HepG2 (cell line): ENCODE measurements around the gene OSGIN1. TPM values are rescaled to one million over a fixed set of nuclear protein-coding genes. Genes with fewer than 3 reads are reported as not detected.

Source experiments
- ATAC-seq: fragments of 200-7000 bp; cut with Tn5 transposase; 3 replicates; pipeline ENCODE4 v1.9.1; 2020; ENCODE audit warnings: mild to moderate bottlenecking, moderate library complexity
- BruUV-seq: library from RNA; stranded (reverse); fragments of 400-500 nt; replicated peaks from 2 replicates; lab custom pipeline; 2021; lab: Mats Ljungman, UMichigan
- CTCF ChIA-PET: fragments of 300-600 bp; formaldehyde crosslinking; extraction: SDS; loops from one replicate; lab custom pipeline; 2021; ENCODE audit warnings: low total read pairs, inconsistent platforms, low intra/inter-chr PET ratio; lab: Yijun Ruan, JAX
- POLR2A ChIA-PET: fragments of 350-600 bp; sonication (Branson Sonifier 250); formaldehyde crosslinking; loops from one replicate; lab custom pipeline; 2020; ENCODE audit warnings: antibody characterized with exemption, inconsistent platforms; lab: Yijun Ruan, JAX
- DNase-seq: peaks from one replicate; pipeline ENCODE4 v3.0.0-alpha.2; 2015; ENCODE audit warnings: low spot score
- FAIRE-seq: peaks from 3 replicates; lab custom pipeline; 2011; peaks lifted over from hg19 to GRCh38; lab: Jason Lieb, UNC
- H2AFZ ChIP-seq: one replicate; pipeline ENCODE4 v1.6.1; 2011; ENCODE audit warnings: low read length, inconsistent platforms
- H3K27ac ChIP-seq: fragments of 300-600 bp; 3 replicates; pipeline ENCODE4 v1.8.0; 2011; ENCODE audit warnings: mixed run types, mild to moderate bottlenecking, mixed read lengths, low read length, inconsistent platforms; ENCODE audit not compliant: insufficient read depth; ENCODE audit errors: extremely low read length
- H3K27me3 ChIP-seq, 2 experiments: fragments of 200-600 bp in 1 of 2; 2 replicates in 1 of 2; 3 replicates in 1 of 2; pipeline versions ENCODE4 v1.6.0 to v1.8.0; 2011; ENCODE audit warnings: low read length in 2 of 2, mild to moderate bottlenecking in 2 of 2, moderate library complexity in 2 of 2, inconsistent platforms in 1 of 2; ENCODE audit not compliant: insufficient read depth in 2 of 2, control insufficient read depth in 1 of 2
- H3K36me3 ChIP-seq, 2 experiments: fragments of 200-600 bp in 1 of 2; replicated peaks in 1 of 2; 2 replicates in 1 of 2; 3 replicates in 1 of 2; pipeline versions ENCODE4 v1.5.1 to v1.8.0; 2011; ENCODE audit warnings: low read length in 2 of 2, inconsistent platforms in 1 of 2; ENCODE audit not compliant: insufficient read depth in 2 of 2, control insufficient read depth in 1 of 2
- H3K4me1 ChIP-seq: 2 replicates; pipeline ENCODE4 v1.5.1; 2012; ENCODE audit warnings: low read length, inconsistent platforms; ENCODE audit not compliant: insufficient read depth
- H3K4me2 ChIP-seq: 2 replicates; pipeline ENCODE4 v1.6.0; 2011; ENCODE audit warnings: low read depth, low read length, inconsistent platforms
- H3K4me3 ChIP-seq, 3 experiments: fragments of 200-600 bp in 1 of 3; sonication (generic), shearing (Covaris generic) in 1 of 3; replicated peaks in 1 of 3; 2 replicates each; pipeline ENCODE4 v1.5.1; 2011 to 2016; ENCODE audit warnings: low read length in 3 of 3, inconsistent platforms in 2 of 3, low read depth in 2 of 3, mild to moderate bottlenecking in 2 of 3, control low read depth in 1 of 3, mixed read lengths in 1 of 3; ENCODE audit not compliant: insufficient read depth in 1 of 3
- H3K79me2 ChIP-seq: one replicate; pipeline ENCODE4 v1.6.1; 2011; ENCODE audit warnings: low read length, inconsistent platforms; ENCODE audit not compliant: insufficient read depth
- H3K9ac ChIP-seq: 2 replicates; pipeline ENCODE4 v1.6.0; 2011; ENCODE audit warnings: mild to moderate bottlenecking, low read depth, low read length, inconsistent platforms; ENCODE audit not compliant: insufficient read depth
- H3K9me3 ChIP-seq: 2 replicates; pipeline ENCODE4 v1.5.1; 2012; ENCODE audit warnings: mild to moderate bottlenecking, low read length
- H4K20me1 ChIP-seq: 2 replicates; pipeline ENCODE4 v1.6.0; 2011; ENCODE audit warnings: inconsistent platforms, mild to moderate bottlenecking, low read length, moderate library complexity; ENCODE audit not compliant: insufficient read depth
- CC2D1A ChIP-seq: sonication (generic); formaldehyde crosslinking; IDR thresholded peaks from 2 replicates; pipeline ENCODE4 v1.8.1; 2023; ENCODE audit warnings: mild to moderate bottlenecking, missing genetic modification reagents
- CCDC6 ChIP-seq: sonication (generic); formaldehyde crosslinking; IDR thresholded peaks from 2 replicates; pipeline ENCODE4 v1.8.1; 2022; ENCODE audit warnings: mild to moderate bottlenecking, missing genetic modification reagents, moderate library complexity
- CEBPG ChIP-seq: IDR thresholded peaks from 2 replicates; pipeline ENCODE4 v1.6.1; 2016
- CHCHD3 ChIP-seq: sonication (generic); formaldehyde crosslinking; IDR thresholded peaks from 2 replicates; pipeline ENCODE4 v1.8.0; 2022; ENCODE audit warnings: mild to moderate bottlenecking, missing genetic modification reagents, moderate library complexity
- HDAC1 ChIP-seq: sonication (generic); formaldehyde crosslinking; IDR thresholded peaks from 2 replicates; pipeline ENCODE4 v1.5.1; 2020; ENCODE audit warnings: mild to moderate bottlenecking, missing genetic modification reagents
- HDAC6 ChIP-seq: fragments of 200-600 bp; sonication (generic); IDR thresholded peaks from 2 replicates; pipeline ENCODE4 v1.7.0; 2017; ENCODE audit warnings: mild to moderate bottlenecking, antibody characterized with exemption, low read length, low read depth
- HES4 ChIP-seq: sonication (generic); formaldehyde crosslinking; IDR thresholded peaks from 2 replicates; pipeline ENCODE4 v1.9.0; 2021; ENCODE audit warnings: mild to moderate bottlenecking, missing genetic modification reagents, borderline replicate concordance
- MEF2D ChIP-seq: sonication (generic); formaldehyde crosslinking; IDR thresholded peaks from 2 replicates; pipeline ENCODE4 v1.5.1; 2020; ENCODE audit warnings: mild to moderate bottlenecking, missing genetic modification reagents
- NR2F6 ChIP-seq, 2 experiments: IDR thresholded peaks; 2 replicates each; pipeline ENCODE4 v1.6.1; 2016; ENCODE audit warnings: antibody characterized with exemption in 1 of 2, mild to moderate bottlenecking in 1 of 2
- TARDBP ChIP-seq: sonication (generic); formaldehyde crosslinking; IDR thresholded peaks from 2 replicates; pipeline ENCODE4 v1.8.0; 2022; ENCODE audit warnings: mild to moderate bottlenecking, missing genetic modification reagents
- WIZ ChIP-seq: sonication (generic); formaldehyde crosslinking; IDR thresholded peaks from 2 replicates; pipeline ENCODE4 v1.5.1; 2020; ENCODE audit warnings: mild to moderate bottlenecking, missing genetic modification reagents
- ZFP36L2 ChIP-seq: sonication (generic); formaldehyde crosslinking; IDR thresholded peaks from 2 replicates; pipeline ENCODE4 v1.4.0; 2020; ENCODE audit warnings: missing genetic modification reagents
- ZNF331 ChIP-seq: sonication (generic); formaldehyde crosslinking; IDR thresholded peaks from 2 replicates; pipeline ENCODE4 v1.4.0; 2020; ENCODE audit warnings: missing genetic modification reagents
- ZNF343 ChIP-seq: sonication (generic); formaldehyde crosslinking; IDR thresholded peaks from 2 replicates; pipeline ENCODE4 v1.4.0; 2020; ENCODE audit warnings: mild to moderate bottlenecking, missing genetic modification reagents
- ZNF557 ChIP-seq: sonication (generic); formaldehyde crosslinking; IDR thresholded peaks from 2 replicates; pipeline ENCODE4 v1.4.0; 2020; ENCODE audit warnings: missing genetic modification reagents
- ZNF670 ChIP-seq: sonication (generic); formaldehyde crosslinking; IDR thresholded peaks from 2 replicates; pipeline ENCODE4 v1.8.0; 2022; ENCODE audit warnings: mild to moderate bottlenecking, missing genetic modification reagents, borderline replicate concordance
- ZNF766 ChIP-seq: sonication (generic); formaldehyde crosslinking; IDR thresholded peaks from 2 replicates; pipeline ENCODE4 v1.5.0; 2020; ENCODE audit warnings: missing genetic modification reagents, borderline replicate concordance
- ZNF780A ChIP-seq: sonication (generic); formaldehyde crosslinking; IDR thresholded peaks from 2 replicates; pipeline ENCODE4 v1.8.0; 2022; ENCODE audit warnings: mild to moderate bottlenecking, missing genetic modification reagents, moderate library complexity
- WGBS: methylation state at CpG from one replicate; pipeline ENCODE4 v1.1.6; 2017; ENCODE audit warnings: low lambda C conversion rate; 5-methylcytosine and 5-hydroxymethylcytosine counted together
- in situ Hi-C: cut with HindIII; loops from 2 replicates; pipeline ENCODE4 v1.10.0; 2017; ENCODE audit warnings: low pct_unique_long_range_greater_than_20kb; ENCODE audit not compliant: extremely low pct_ligation_motif_present
- intact Hi-C: fragments of 100-400 bp; cut with micrococcal nuclease; formaldehyde crosslinking; loops from one replicate; pipeline ENCODE4 v1.10.0; 2022; ENCODE audit not compliant: unreplicated experiment
- polyA plus RNA-seq, 8 experiments: library from polyadenylated mRNA; depleted of rRNA in 3 of 8; stranded (reverse) in 7 of 8; unstranded in 1 of 8; fragments of >200 nt; fragmentation: Illumina TruSeq in 4 of 8; extraction: Trizol in 4 of 8; gene quantifications; 2 replicates each; pipeline versions ENCODE4 v1.2.1 to v1.2.3, GENCODE V29; 2011 to 2016; ENCODE audit warnings: low read depth in 4 of 8, missing spikeins in 1 of 8, mixed read lengths in 1 of 8; ENCODE audit not compliant: insufficient read depth in 1 of 8
- total RNA-seq, 5 experiments: library from RNA; depleted of rRNA; stranded (reverse); fragments of >200 nt; fragmentation: Illumina TruSeq; extraction: Trizol; gene quantifications; 2 replicates each; pipeline ENCODE4 v1.2.3, GENCODE V29; 2016; ENCODE audit warnings: low read depth in 1 of 5
- TF ChIP-seq, protein P1 (sequence below): sonication (generic); formaldehyde crosslinking; IDR thresholded peaks from 2 replicates; pipeline ENCODE4 v1.4.0; 2020; ENCODE audit warnings: mild to moderate bottlenecking, missing genetic modification reagents
- TF ChIP-seq, protein P2 (sequence below): IDR thresholded peaks from 2 replicates; pipeline ENCODE4 v1.6.1; 2016; ENCODE audit warnings: missing compliant biosample characterization, missing genetic modification reagents, borderline replicate concordance
- TF ChIP-seq, protein P3 (sequence below): sonication (generic); formaldehyde crosslinking; IDR thresholded peaks from 2 replicates; pipeline ENCODE4 v1.9.0; 2021; ENCODE audit warnings: missing genetic modification reagents, mild to moderate bottlenecking, borderline replicate concordance

OSGIN1 gene
- total and polyA plus RNA-seq, 2 of the 13 experiments (the other 11 are each of a cell fraction or from before 2014, with no cell fraction given): 20.5 to 27.1 TPM

DNA sequence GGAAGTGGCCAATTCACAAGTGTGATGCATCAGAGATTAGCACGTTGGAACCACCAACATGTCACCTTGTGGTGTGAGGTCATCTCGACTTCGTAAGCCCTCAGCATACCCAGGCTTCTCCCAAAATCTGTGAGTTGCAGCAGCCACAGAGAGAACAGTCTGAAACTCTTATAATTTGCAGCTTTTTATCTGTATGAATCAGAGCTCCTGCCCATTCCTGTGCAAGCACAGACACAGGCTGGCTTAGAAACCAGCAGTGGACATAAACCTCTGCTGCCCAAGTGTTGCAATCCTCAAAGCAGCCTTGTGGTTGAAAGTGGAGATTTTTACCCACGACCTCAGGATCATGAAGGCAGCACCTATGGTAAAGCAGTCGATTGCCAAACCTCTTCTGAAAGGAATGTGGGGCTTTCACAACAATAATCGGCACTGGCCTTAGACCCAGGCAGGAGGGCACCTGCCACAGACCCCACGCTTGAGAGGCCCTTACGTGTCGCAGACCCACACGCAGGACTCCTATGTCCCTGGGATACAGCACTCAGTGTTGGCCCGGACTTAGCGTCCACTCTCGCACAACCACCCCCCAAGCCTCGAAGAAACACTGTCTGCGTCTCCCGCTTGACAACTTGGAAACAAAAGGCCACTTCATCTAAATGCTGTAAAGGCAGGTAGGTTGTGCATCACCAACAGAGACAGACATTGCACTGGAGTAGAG is 24.5 kb upstream of the OSGIN1 start:
- CTCF ChIA-PET: interaction anchor here (2.9 kb wide), 1 partner anchor 26 kb away, joined by 31 read pairs; the partner anchor contains the start of gene OSGIN1
- no peaks in the 10 kb centered on the region for H3K79me2 ChIP-seq
- H3K36me3 ChIP-seq: no peaks in the 10 kb centered on the region
- H3K27ac ChIP-seq: no peak overlapping the region
- no peak overlapping the region for H3K4me3 ChIP-seq
- H3K4me2 ChIP-seq: peak overlapping the region; percentile 14
- DNase-seq: peak; percentile 75
- intact Hi-C loops: loop anchor here (1.0 to 2.0 kb wide), 2 partner anchors 14 to 28 kb away; no protein-coding TSS in a partner anchor
- FAIRE-seq: peak; percentile 91
- no peaks in the 10 kb centered on the region for H4K20me1 ChIP-seq
- H2AFZ ChIP-seq: no peak overlapping the region
- no TSS peak for BruUV-seq
- H3K9ac ChIP-seq: no peak overlapping the region
- 9% methylated on average over 13 of the region's 16 CpGs for WGBS
- POLR2A ChIA-PET: interaction anchor here (2.1 to 5.4 kb wide), 2 partner anchors 10 to 25 kb away, joined by 5 to 46 read pairs; partner anchors contain the start of gene OSGIN1
- peaks cover 43% of the 10 kb centered on the region for H3K4me1 ChIP-seq
- in situ Hi-C loops: loop anchor here (10.0 kb wide), 1 partner anchor 116 kb away; the partner anchor contains the start of gene SLC38A8
- H3K27me3 ChIP-seq: peaks cover 3 to 37% of the 10 kb centered on the region in 2 experiments; a peak in 4 of 5 replicates
- no peaks in the 10 kb centered on the region for H3K9me3 ChIP-seq
- peak; percentile 35 for ATAC-seq
- TF ChIP-seq CC2D1A: no peak
- no peak for TF ChIP-seq WIZ (CRISPR knock-in tag)
- TF ChIP-seq NR2F6 (IDR thresholded peaks at IDR 0.05): no peak
- TF ChIP-seq NR2F6 (CRISPR knock-in tag; IDR thresholded peaks at IDR 0.05): no peak
- no peak for TF ChIP-seq ZNF766
- TF ChIP-seq ZFP36L2 (CRISPR knock-in tag): no peak
- TF ChIP-seq HDAC6: no peak
- no peak for TF ChIP-seq HDAC1 (CRISPR knock-in tag)
- no peak for TF ChIP-seq ZNF780A (CRISPR knock-in tag)
- TF ChIP-seq, protein P1, sequence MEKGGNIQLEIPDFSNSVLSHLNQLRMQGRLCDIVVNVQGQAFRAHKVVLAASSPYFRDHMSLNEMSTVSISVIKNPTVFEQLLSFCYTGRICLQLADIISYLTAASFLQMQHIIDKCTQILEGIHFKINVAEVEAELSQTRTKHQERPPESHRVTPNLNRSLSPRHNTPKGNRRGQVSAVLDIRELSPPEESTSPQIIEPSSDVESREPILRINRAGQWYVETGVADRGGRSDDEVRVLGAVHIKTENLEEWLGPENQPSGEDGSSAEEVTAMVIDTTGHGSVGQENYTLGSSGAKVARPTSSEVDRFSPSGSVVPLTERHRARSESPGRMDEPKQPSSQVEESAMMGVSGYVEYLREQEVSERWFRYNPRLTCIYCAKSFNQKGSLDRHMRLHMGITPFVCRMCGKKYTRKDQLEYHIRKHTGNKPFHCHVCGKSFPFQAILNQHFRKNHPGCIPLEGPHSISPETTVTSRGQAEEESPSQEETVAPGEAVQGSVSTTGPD: 0 out of 2 replicates have a peak, but pooled peaks have one; percentile 32
- TF ChIP-seq MEF2D (CRISPR knock-in tag): no peak
- TF ChIP-seq, protein P2, sequence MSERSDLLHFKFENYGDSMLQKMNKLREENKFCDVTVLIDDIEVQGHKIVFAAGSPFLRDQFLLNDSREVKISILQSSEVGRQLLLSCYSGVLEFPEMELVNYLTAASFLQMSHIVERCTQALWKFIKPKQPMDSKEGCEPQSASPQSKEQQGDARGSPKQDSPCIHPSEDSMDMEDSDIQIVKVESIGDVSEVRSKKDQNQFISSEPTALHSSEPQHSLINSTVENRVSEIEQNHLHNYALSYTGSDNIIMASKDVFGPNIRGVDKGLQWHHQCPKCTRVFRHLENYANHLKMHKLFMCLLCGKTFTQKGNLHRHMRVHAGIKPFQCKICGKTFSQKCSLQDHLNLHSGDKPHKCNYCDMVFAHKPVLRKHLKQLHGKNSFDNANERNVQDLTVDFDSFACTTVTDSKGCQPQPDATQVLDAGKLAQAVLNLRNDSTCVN: no peak
- TF ChIP-seq ZNF343 (CRISPR knock-in tag): no peak
- no peak for TF ChIP-seq ZNF331 (CRISPR knock-in tag)
- TF ChIP-seq CHCHD3 (CRISPR knock-in tag): no peak
- no peak for TF ChIP-seq ZNF670 (CRISPR knock-in tag)
- TF ChIP-seq HES4 (CRISPR knock-in tag): no peak
- TF ChIP-seq, protein P3, sequence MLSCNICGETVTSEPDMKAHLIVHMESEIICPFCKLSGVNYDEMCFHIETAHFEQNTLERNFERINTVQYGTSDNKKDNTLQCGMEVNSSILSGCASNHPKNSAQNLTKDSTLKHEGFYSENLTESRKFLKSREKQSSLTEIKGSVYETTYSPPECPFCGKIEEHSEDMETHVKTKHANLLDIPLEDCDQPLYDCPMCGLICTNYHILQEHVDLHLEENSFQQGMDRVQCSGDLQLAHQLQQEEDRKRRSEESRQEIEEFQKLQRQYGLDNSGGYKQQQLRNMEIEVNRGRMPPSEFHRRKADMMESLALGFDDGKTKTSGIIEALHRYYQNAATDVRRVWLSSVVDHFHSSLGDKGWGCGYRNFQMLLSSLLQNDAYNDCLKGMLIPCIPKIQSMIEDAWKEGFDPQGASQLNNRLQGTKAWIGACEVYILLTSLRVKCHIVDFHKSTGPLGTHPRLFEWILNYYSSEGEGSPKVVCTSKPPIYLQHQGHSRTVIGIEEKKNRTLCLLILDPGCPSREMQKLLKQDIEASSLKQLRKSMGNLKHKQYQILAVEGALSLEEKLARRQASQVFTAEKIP (CRISPR knock-in tag): no peak
- TF ChIP-seq CEBPG: peak; percentile 73
- no peak for TF ChIP-seq ZNF557 (CRISPR knock-in tag)
- TF ChIP-seq TARDBP (CRISPR knock-in tag): no peak
- no peak for TF ChIP-seq CCDC6 (CRISPR knock-in tag)
